HG03565 (cell line): ENCODE results near the gene KIR3DL3.
"Not testable (repeated sequence)": the region's sequence is repeated elsewhere in the genome, so short reads cannot be mapped to it uniquely, and the experiment has no call there.

Source experiments
- ATAC-seq: cut with Tn5 transposase; IDR thresholded peaks from one replicate; pipeline ENCODE4 v1.9.1; 2021; ENCODE audit warnings: mild to moderate bottlenecking, moderate library complexity; ENCODE audit not compliant: unreplicated experiment

Gene KIR3DL3

GRCh38 chr19:54729416-54730188 lies 5.4 kb downstream of the KIR3DL3 start:
- ATAC-seq, result no peak

GRCh38 chr19:54731191-54731590 lies 6.9 kb downstream of the KIR3DL3 start:
- no peak for ATAC-seq

GRCh38 chr19:54738306-54738705 lies 14.1 kb downstream of the KIR3DL3 start, which contains the start of gene KIR2DL3:
Gene KIR2DL3, plus strand, starts transcription at chr19:54738513. Its CDS starts 33 bp downstream, at chr19:54738546.
- ATAC-seq, result not testable (repeated sequence)

- no peak for ATAC-seq
These were observed 14.5 kb downstream of the KIR3DL3 start for GRCh38 chr19:54738715-54739114.

GRCh38 chr19:54739587-54740497 lies 15.6 kb downstream of the KIR3DL3 start:
- no peak for ATAC-seq

- ATAC-seq, result not testable (repeated sequence)
These were observed 17.7 kb downstream of the KIR3DL3 start for GRCh38 chr19:54741950-54742349.

- not testable (repeated sequence) for ATAC-seq
These were observed 19.8 kb downstream of the KIR3DL3 start for GRCh38 chr19:54744080-54744479.

GRCh38 chr19:54747614-54748322 lies 23.5 kb downstream of the KIR3DL3 start:
- not testable (repeated sequence) for ATAC-seq

GRCh38 chr19:54750276-54750675 lies 26.0 kb downstream of the KIR3DL3 start:
- ATAC-seq, result not testable (repeated sequence)

GRCh38 chr19:54756204-54757110 lies 32.2 kb downstream of the KIR3DL3 start:
- ATAC-seq, result not testable (repeated sequence)

GRCh38 chr19:54758577-54758976 lies 34.3 kb downstream of the KIR3DL3 start:
- not testable (repeated sequence) for ATAC-seq

GRCh38 chr19:54764219-54764618 lies 40.0 kb downstream of the KIR3DL3 start:
- not testable (repeated sequence) for ATAC-seq

- ATAC-seq, result not testable (repeated sequence)
These were observed 42.2 kb downstream of the KIR3DL3 start for GRCh38 chr19:54766464-54766863.

GRCh38 chr19:54769646-54770045 lies 45.4 kb downstream of the KIR3DL3 start, which contains the start of gene KIR2DL1:
Gene KIR2DL1, plus strand, starts transcription at chr19:54769793. Its CDS starts 58 bp downstream, at chr19:54769851.
- not testable (repeated sequence) for ATAC-seq

- not testable (repeated sequence) for ATAC-seq
These were observed 46.3 kb downstream of the KIR3DL3 start for GRCh38 chr19:54770511-54770910.

GRCh38 chr19:54771018-54771960 lies 47.0 kb downstream of the KIR3DL3 start:
- not testable (repeated sequence) for ATAC-seq

- not testable (repeated sequence) for ATAC-seq
These were observed 48.4 kb downstream of the KIR3DL3 start for GRCh38 chr19:54772666-54773065.

GRCh38 chr19:54775095-54775815 lies 51.0 kb downstream of the KIR3DL3 start:
- ATAC-seq, result not testable (repeated sequence)
